Right lobe of liver (tissue), 6 donors: ENCODE results near the gene NCKAP5L. TPM values are rescaled to one million over a fixed set of nuclear protein-coding genes. Genes with fewer than 3 reads are reported as not detected.

ENCODE experiments used
- ATAC-seq, 4 donors: fragments of 200-7000 bp; cut with Tn5 transposase; one replicate each; pipeline ENCODE4 v1.9.1; 2020; ENCODE audit warnings: mild to moderate bottlenecking in 4 of 4, moderate library complexity in 4 of 4
- DNase-seq, 3 donors: peaks; one replicate each; pipeline ENCODE4 v3.0.0-alpha.2; 2020
- H3K27ac ChIP-seq, 3 donors: fragments of 200-600 bp; one replicate each; pipeline ENCODE4 v1.8.0; 2022
- H3K27me3 ChIP-seq, 2 donors: fragments of 200-600 bp; one replicate each; pipeline ENCODE4 v1.8.0; 2022
- H3K36me3 ChIP-seq, 4 donors: fragments of 200-600 bp; sonication (generic) in 1 of 4; one replicate each; pipeline versions ENCODE4 v1.5.1 to v1.8.0; 2017 to 2022; ENCODE audit warnings: control low read depth in 1 of 4
- H3K4me1 ChIP-seq, 4 donors: fragments of 200-600 bp; sonication (generic) in 1 of 4; one replicate each; pipeline versions ENCODE4 v1.5.1 to v1.8.0; 2017 to 2022; ENCODE audit warnings: control low read depth in 1 of 4
- H3K4me3 ChIP-seq, 3 donors: fragments of 200-600 bp; one replicate each; pipeline ENCODE4 v1.8.0; 2022
- H3K9me3 ChIP-seq, 4 donors: fragments of 200-600 bp; sonication (generic) in 1 of 4; one replicate each; pipeline versions ENCODE4 v1.5.1 to v1.8.0; 2017 to 2022; ENCODE audit warnings: control low read depth in 1 of 4
- POLR2A ChIP-seq: fragments of 450-650 bp; IDR thresholded peaks from one replicate; pipeline ENCODE4 v1.6.1; 2017; ENCODE audit warnings: antibody characterized with exemption, mild to moderate bottlenecking
- WGBS: methylation state at CpG from one replicate; pipeline ENCODE4 v1.1.6; 2018; ENCODE audit warnings: low coverage, low lambda C conversion rate; ENCODE audit not compliant: insufficient coverage; ENCODE audit errors: missing lambda C conversion rate; 5-methylcytosine and 5-hydroxymethylcytosine counted together
- intact Hi-C, 2 donors: fragments of 100-400 bp; cut with DNase I; formaldehyde crosslinking; loops; one replicate each; pipeline versions ENCODE4 v1.11.2 to v1.14.1; 2022
- total RNA-seq, 6 experiments: library from RNA; depleted of rRNA in 2 of 6; stranded (reverse); fragments of >200 nt in 2 of 6; fragmentation: NEBNext Ultra II Directional in 3 of 6; extraction: Animal tissue kit (Norgen Biotek cat#: 25700) in 3 of 6; gene quantifications; one replicate each; pipeline versions ENCODE4 v1.1.0 to v1.2.4, GENCODE V29; 2016 to 2023
- TF ChIP-seq, protein P1 (sequence below), 4 donors: fragments of 200-600 bp in 3 of 4; fragments of 450-650 bp in 1 of 4; IDR thresholded peaks; one replicate each; pipeline versions ENCODE4 v1.5.1 to v1.8.0; 2016 to 2022; ENCODE audit warnings: antibody characterized with exemption in 4 of 4, mild to moderate bottlenecking in 2 of 4
- donor health status: DM: no; HTN: yes; CAD: no.
- donor health status: DM: no; HTN: no; CAD: no.
- donor health status: DM: no; HTN: no; CAD: no.
- donor health status: DM: no; HTN: yes; CAD: no.
- donor health status: DM: no; HTN: yes; CAD: no.

Gene NCKAP5L
- total RNA-seq, 6 experiments from 2014 or later: 7.0 to 8.8 (median 7.9) TPM

DNA sequence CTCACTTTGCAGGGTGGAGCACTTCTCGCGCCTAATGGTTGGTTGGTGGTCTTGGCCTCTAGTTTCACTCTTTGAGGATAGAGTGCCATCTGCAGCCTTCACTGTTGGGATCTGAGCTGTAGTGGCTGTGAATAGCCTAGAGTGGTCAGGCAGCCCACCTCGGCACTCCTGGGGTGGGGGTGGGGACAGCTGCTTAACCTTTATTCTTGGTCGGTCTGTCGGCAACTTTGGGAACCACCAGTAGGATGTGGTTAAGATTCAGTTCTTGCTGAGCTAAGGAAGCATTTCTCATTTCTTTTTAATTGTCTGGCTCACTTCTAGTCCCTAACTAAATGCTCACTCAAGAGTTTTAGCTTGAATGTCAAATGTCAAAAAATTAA lies 65.8 kb downstream of the NCKAP5L start:
- Histone ChIP-seq H3K4me1 (no peaks in the 10 kb centered on the region), H3K36me3 (peaks cover 33 to 80% (median 54%) of the 10 kb centered on the region in 4 donors), H3K9me3 (no peaks in the 10 kb centered on the region), H3K27ac (no peak overlapping the region), H3K27me3 (no peaks in the 10 kb centered on the region), H3K4me3 (no peak overlapping the region)
- TF ChIP-seq POLR2A: no peak
- TF ChIP-seq, protein P1, sequence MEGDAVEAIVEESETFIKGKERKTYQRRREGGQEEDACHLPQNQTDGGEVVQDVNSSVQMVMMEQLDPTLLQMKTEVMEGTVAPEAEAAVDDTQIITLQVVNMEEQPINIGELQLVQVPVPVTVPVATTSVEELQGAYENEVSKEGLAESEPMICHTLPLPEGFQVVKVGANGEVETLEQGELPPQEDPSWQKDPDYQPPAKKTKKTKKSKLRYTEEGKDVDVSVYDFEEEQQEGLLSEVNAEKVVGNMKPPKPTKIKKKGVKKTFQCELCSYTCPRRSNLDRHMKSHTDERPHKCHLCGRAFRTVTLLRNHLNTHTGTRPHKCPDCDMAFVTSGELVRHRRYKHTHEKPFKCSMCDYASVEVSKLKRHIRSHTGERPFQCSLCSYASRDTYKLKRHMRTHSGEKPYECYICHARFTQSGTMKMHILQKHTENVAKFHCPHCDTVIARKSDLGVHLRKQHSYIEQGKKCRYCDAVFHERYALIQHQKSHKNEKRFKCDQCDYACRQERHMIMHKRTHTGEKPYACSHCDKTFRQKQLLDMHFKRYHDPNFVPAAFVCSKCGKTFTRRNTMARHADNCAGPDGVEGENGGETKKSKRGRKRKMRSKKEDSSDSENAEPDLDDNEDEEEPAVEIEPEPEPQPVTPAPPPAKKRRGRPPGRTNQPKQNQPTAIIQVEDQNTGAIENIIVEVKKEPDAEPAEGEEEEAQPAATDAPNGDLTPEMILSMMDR (IDR thresholded peaks at IDR 0.05): no peak
- DNase-seq (no peak), ATAC-seq (no peak)
- 60% methylated on average over 3 of the region's 5 CpGs for WGBS
- intact Hi-C loops: no loop called here

DNA sequence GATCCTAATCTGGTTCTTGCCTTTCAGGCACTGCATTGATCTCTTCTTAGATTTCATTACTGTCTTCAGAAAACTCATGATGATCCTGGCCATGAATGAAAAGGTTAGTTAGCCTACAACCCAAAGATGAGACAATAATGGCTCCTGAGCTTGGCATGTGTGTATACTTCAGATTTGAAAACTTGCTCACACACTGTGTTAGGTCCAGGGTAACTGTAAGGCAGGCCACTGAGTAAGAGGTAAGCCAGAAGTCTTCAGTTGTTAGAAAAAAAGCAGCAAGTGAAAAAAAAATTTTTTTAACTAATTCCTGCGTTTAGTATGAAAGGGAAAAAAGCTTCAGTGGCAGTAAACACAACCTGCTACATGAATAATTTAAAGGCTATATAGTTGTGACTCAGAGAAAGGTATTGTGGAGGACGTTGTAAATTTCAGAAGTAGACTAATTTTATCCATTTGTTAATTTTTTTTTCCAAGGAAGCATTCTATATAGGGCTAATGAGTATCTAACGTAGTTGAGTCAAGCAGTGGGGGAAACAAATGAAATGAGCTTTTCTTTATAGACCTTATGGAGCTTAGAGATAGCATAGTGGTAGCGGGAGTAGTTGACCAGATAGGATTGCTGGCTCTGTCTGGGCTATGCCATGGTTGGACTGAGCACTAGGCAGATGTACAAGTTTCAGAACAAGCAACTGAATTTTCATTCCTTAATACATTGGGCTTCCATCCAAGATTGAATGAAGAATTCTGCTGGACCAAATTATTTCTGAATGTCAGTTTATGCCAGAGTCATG lies 66.3 kb downstream of the NCKAP5L start:
- ATAC-seq: no peak
- H3K27ac ChIP-seq: no peak overlapping the region
- H3K4me3 ChIP-seq: no peak overlapping the region
- intact Hi-C loops: no loop called here
- no peak for DNase-seq
- peaks cover 33 to 86% (median 57%) of the 10 kb centered on the region in 4 donors for H3K36me3 ChIP-seq
- TF ChIP-seq, protein P1 (IDR thresholded peaks at IDR 0.05): no peak
- TF ChIP-seq POLR2A: no peak
- H3K9me3 ChIP-seq: no peaks in the 10 kb centered on the region
- no peaks in the 10 kb centered on the region for H3K27me3 ChIP-seq
- no peaks in the 10 kb centered on the region for H3K4me1 ChIP-seq
- WGBS: 75% methylated on average over 4 of the region's 4 CpGs

DNA sequence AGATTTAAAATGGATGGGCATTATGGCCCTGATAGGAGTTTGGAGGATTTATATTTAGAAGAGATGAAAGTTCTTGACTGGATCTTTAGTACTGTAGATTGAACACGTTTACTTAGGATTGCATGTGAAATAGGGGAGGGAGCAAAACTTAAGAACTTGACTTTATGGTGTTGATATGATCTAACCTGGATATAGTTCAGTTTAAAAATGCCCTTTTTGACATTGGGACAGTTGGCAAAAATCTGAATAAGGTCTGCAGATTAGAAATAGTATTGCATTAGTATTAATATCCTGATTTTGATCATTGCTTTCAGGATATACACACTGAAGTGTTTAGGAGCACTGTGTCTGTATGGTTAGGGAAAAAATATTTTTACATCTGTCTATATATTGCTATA lies 77.2 kb downstream of the NCKAP5L start:
- 0% methylated on average over 1 of the region's 1 CpG for WGBS
- H3K36me3 ChIP-seq: peaks cover 9 to 44% (median 29%) of the 10 kb centered on the region in 4 donors
- peaks cover 0 to 97% (median 30%) of the 10 kb centered on the region in 4 donors for H3K4me1 ChIP-seq

DNA sequence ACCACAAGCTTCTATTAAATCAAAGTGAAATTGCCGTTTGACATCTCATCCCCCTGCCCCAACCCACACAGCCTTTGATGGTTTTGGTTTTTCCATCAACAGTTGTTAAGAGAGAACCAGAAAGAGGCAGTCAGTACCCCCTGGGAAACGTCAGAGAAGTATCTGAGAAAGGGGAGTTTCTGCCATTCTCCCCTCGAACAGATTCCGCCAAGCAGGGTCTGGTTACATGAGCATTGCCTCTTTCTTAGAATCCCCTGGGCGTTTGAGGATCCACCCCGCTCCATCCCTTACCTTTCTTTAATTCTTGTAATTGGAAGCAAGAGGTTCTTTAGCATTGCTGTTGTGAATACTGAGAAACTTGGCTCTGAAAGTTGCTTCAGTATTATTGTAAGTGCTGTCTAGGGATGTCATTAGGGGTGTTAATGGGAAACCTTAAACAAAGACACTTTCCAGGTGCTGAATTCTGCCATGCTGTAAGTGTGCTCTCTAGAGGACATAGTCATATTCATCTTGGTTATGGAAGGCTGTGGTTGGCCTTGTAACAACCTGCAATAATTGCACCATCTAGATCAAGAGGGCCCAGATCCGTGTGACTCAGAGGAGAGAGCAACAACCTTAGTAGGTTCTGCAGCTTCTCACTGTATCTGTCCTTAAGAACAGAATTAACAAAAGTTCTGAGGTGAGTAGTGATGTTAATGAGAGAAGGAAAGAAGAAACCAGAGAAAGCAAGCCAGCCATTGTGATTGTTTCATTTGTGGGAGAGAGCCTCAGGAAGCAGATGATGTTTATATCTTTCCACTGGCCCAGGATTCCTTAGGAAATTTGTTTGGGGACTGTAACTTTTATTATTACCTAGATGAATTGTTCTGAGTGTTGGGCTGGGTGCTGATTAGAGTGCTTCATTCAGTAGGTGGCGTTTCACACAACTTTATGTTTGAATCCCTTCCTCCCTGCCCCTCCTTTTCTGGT lies 77.9 kb downstream of the NCKAP5L start:
- Histone ChIP-seq H3K36me3 (peaks cover 9 to 37% (median 22%) of the 10 kb centered on the region in 4 donors), H3K4me3 (no peak overlapping the region), H3K27me3 (no peaks in the 10 kb centered on the region), H3K4me1 (peaks cover 0 to 100% (median 31%) of the 10 kb centered on the region in 4 donors), H3K27ac (no peak overlapping the region), H3K9me3 (no peaks in the 10 kb centered on the region)
- intact Hi-C loops: no loop called here
- TF ChIP-seq POLR2A: no peak
- ATAC-seq: peak in 3 of 4 donors; percentile 45 to 60 (median 59)
- DNase-seq: no peak
- 50% methylated on average over 8 of the region's 8 CpGs for WGBS

More for the DNA sequence above, 77.2 kb downstream of the NCKAP5L start:
- no peaks in the 10 kb centered on the region for H3K27me3 ChIP-seq
- no peaks in the 10 kb centered on the region for H3K9me3 ChIP-seq
- no peak for DNase-seq
- TF ChIP-seq, protein P1 (IDR thresholded peaks at IDR 0.05): no peak
- no peak for TF ChIP-seq POLR2A
- H3K4me3 ChIP-seq: no peak overlapping the region
- no peak for ATAC-seq
- no peak overlapping the region for H3K27ac ChIP-seq
- intact Hi-C loops: no loop called here
